GM21825 (cell line): ENCODE data around the gene HS6ST1.

ENCODE experiments used
- ATAC-seq: cut with Tn5 transposase; IDR thresholded peaks from one replicate; pipeline ENCODE4 v1.9.1; 2021; ENCODE audit warnings: mild to moderate bottlenecking, moderate library complexity; ENCODE audit not compliant: unreplicated experiment

Gene HS6ST1

GRCh38 chr2:128318776-128319464, at the start of gene HS6ST1:
Gene HS6ST1 (minus strand): TSS chr2:128318868. CDS start chr2:128318563, 305 bp downstream.
- ATAC-seq = peak; percentile 64

- ATAC-seq = no peak
These were observed 49.1 kb upstream of the HS6ST1 start for GRCh38 chr2:128367601-128368359.

- no peak for ATAC-seq
These were observed 48.2 kb upstream of the HS6ST1 start for GRCh38 chr2:128366713-128367511.

- ATAC-seq = no peak
These were observed 46.7 kb upstream of the HS6ST1 start for GRCh38 chr2:128365217-128365905.

- no peak for ATAC-seq
These were observed 45.8 kb upstream of the HS6ST1 start for GRCh38 chr2:128364441-128364911.

- ATAC-seq = no peak
These were observed 45.3 kb upstream of the HS6ST1 start for GRCh38 chr2:128363934-128364361.

- no peak for ATAC-seq
These were observed 44.2 kb upstream of the HS6ST1 start for GRCh38 chr2:128362889-128363228.

- ATAC-seq = no peak
These were observed 43.7 kb upstream of the HS6ST1 start for GRCh38 chr2:128362176-128362888.

- ATAC-seq = no peak
These were observed 42.9 kb upstream of the HS6ST1 start for GRCh38 chr2:128361376-128362131.

- no peak for ATAC-seq
These were observed 42.0 kb upstream of the HS6ST1 start for GRCh38 chr2:128360711-128361110.

- ATAC-seq = no peak
These were observed 41.2 kb upstream of the HS6ST1 start for GRCh38 chr2:128359841-128360240.

- ATAC-seq = no peak
These were observed 40.5 kb upstream of the HS6ST1 start for GRCh38 chr2:128358941-128359731.

GRCh38 chr2:128357506-128358370, 39.1 kb upstream of the HS6ST1 start:
- no peak for ATAC-seq

GRCh38 chr2:128356127-128356526, 37.5 kb upstream of the HS6ST1 start:
- no peak for ATAC-seq

- ATAC-seq = no peak
These were observed 36.2 kb upstream of the HS6ST1 start for GRCh38 chr2:128354726-128355470.

GRCh38 chr2:128354161-128354560, 35.5 kb upstream of the HS6ST1 start:
- ATAC-seq = no peak

GRCh38 chr2:128350736-128351135, 32.1 kb upstream of the HS6ST1 start:
- ATAC-seq = no peak
